NCI-H2107 treated with DMSO at 0.1 percent for 48 hours (cell line): ENCODE data around the gene FASN.

Experiments used
- DNase-seq: peaks from one replicate; lab custom pipeline; 2025; ENCODE audit not compliant: unreplicated experiment; lab: John Stamatoyannopoulos, UW

FASN gene

DNA sequence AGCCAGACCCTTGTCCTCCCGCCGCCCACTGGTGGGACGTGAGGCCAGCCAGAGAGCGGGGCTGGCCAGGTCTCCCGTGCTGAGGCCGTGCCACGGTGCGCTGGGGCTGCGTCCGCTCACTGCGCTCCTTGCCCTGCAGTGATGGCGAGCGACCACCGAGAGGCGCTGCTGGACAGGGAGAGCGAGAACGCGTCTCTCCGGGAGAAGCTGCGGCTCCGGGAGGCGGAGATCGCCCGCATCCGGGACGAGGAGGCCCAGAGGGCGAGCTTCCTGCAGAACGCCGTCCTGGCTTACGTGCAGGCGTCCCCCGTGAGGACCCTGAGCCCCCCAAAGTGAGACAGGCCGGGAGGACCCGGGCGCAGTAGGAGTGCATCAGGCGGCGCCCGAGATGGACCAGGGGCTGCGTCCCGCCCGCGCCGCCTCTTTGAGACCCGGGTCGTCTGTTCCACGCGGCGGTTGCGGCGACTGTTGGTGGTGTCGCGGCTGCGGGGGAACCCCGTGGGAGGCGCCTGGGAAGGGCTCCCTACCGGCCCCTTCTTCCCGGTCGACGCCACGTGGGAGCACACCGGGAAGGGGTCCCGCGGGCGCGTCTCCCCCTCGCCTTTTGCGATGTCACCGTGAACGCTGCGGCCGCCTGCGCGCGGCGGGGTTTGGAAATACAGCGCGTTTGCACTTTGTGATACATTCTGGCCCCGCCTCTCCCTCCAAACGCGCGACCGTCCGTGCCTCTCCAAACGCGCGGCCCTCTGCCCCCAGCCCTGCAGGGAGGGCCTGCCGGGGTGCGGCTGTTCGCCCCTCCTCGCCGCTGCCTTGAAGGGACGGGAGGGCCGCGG, 67.3 kb downstream of the FASN start:
- no peak for DNase-seq

DNA sequence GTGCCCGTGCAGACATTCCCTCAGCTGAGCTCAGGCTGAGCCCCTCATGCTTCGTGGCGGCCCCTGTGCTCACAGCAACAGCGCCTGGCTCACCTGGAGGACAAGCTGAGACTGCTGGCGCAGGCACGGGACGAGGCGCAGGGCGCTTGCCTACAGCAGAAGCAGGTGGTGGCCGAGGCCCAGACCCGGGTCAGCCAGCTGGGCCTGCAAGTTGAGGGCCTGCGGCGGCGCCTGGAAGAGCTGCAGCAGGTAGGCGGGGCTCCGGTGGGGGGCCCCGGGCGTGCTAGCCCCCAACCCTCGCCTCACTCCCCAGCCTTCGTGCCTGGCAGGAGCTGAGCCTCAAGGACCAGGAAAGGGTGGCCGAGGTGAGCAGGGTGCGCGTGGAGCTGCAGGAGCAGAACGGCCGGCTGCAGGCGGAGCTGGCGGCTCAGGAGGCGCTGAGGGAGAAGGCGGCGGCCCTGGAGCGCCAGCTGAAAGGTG, 68.0 kb downstream of the FASN start:
- DNase-seq, result no peak

DNA sequence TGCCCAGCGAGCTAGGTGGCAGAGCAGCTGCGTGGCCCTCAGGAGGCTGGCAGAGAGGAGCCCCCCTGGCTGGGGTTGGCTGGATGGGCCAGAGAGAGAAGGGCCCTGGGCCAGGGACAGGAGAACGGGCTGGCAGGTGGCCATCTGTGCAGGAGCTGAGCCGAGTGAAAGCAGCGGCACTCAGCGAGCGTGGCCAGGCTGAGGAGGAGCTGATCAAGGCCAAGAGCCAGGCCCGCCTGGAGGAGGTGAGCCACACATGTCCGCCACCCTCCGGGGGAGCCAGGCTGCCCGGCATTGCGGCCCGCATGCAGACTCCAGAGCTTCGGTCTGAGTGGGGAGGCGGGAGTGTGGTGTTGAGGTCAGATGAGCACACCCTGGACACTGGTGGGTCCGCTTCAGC, 68.6 kb downstream of the FASN start:
- DNase-seq, result no peak

DNA sequence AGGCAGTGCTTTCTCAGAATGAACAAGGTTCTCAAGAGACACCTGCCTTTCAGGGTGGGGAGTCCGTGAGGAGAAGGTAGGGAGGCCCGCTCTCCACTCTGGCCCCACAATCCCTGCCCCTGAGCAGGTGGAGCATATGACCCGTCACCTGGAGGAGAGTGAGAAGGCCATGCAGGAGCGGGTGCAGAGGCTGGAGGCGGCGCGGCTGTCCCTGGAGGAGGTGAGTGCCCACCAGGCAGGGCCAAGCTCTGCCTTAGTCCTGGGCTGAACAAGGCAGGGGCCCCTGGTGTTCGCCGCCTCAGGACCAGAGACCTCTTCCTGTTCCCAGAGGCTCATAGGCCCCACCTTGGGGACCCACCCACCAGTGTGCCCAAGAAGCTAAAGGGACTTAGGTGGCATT, 69.1 kb downstream of the FASN start:
- no peak for DNase-seq
